Stimulated activated CD8-positive, alpha-beta memory T cell treated with anti-CD3 and anti-CD28 coated beads, Interleukin-12 subunit alpha, Interleukin-12 subunit beta, amount 100 ng/mL, for 24 hours (primary cell): ENCODE measurements around the gene SCAMP2.
"Not testable (repeated sequence)": the region's sequence is repeated elsewhere in the genome, so short reads cannot be mapped to it uniquely, and the experiment has no call there.

Experiments
- DNase-seq: peaks from one replicate; pipeline ENCODE4 v3.0.0-alpha.2; 2020; ENCODE audit errors: extremely low read depth

SCAMP2 gene

DNA sequence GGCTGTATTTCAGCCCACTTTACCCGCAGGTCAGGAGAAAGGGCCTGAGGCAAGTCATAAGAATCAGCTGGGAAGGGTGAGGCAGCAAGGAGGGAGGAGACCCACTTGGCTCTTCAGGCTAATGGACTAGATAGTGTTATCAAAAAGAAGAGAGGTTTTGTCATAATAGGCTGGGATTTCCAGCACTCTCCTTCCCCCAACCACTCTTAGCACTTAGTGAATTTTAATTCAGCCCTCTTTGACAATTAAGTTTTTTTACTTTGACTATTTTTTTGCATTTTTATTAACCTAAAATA lies 17.4 kb upstream of the SCAMP2 start:
- no peak for DNase-seq

DNA sequence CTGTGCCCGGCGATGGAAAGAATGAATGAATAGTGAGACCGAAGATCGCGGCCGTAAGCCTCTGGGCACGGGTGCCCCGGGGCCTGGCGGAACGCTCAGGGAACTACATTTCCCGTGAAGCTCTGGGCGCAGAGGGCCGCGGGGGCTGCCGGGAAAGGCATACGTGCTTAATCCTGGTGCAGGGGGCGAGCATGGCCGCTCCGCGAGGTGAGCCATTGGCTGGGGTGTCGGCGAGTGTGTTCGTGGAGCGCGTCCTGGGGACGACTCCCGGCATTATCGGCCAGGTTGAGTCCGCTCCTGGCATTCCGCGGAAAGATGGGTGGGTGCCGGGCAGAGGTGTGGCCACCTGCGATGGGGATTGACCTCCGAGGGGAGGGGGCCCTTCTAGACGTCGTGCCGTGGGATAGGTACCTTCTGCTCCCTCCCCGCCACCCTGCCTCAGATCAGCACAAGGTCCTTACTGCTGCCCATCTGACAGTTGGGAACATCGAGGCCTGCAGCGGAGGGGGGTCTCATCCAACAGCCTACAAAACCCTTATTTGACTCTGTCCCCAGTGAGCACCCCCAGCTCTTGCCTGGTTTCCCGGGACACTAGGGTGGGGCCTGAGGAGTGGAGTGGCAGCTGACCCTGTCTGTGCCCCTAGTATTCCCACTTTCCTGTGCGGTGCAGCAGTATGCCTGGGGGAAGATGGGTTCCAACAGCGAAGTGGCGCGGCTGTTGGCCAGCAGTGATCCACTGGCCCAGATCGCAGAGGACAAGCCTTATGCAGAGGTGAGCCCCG lies 16.9 kb upstream of the SCAMP2 start, which contains the start of gene MPI:
TSS of gene MPI (plus strand) at position 160 of the 782 bp plus-strand sequence. CDS start at position 192, 32 bp downstream.
- DNase-seq = peak; percentile 67

DNA sequence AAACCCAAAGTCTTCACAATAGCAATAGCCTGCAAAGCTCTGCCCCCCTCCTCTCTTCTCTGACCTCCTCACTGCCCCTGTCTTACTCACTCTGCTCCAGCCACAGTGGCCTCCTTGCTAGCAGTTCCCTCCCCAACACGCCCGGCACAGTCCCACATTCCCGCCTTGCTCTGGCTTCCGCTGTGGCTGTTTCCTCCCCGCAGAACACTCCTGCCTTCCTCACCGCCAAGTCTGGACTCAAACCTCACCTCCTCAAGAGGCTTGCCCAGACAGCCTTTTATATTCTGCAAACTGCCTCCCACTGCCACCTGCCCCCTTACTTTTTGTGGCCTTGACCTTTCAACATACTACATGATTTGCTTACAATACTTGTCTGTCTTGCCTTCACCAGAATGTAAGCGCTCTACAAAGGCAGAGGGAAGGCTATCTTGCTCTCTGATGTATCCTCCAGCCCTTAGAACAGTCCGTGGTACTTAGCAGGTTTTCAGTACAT lies 16.3 kb upstream of the SCAMP2 start:
- no peak for DNase-seq

DNA sequence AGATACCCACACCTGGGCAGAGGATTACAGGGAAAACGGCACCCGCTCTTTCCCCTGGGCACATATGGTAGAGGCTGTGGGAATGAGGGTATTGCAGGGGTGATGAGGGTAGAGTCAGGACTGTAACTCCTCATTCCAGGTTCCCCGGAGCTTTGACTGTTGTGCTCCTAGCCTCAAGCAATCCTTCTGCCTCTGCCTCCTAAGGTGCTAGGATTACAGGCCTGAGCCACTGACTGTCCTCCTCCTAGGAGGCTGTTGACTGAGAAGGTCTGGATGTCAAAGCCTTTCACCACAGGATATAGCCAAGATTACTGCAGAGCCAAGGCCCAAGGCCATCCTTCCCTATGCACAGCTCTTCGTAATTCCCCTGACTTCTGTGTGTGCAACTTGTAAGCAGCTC lies 15.6 kb upstream of the SCAMP2 start:
- no peak for DNase-seq

DNA sequence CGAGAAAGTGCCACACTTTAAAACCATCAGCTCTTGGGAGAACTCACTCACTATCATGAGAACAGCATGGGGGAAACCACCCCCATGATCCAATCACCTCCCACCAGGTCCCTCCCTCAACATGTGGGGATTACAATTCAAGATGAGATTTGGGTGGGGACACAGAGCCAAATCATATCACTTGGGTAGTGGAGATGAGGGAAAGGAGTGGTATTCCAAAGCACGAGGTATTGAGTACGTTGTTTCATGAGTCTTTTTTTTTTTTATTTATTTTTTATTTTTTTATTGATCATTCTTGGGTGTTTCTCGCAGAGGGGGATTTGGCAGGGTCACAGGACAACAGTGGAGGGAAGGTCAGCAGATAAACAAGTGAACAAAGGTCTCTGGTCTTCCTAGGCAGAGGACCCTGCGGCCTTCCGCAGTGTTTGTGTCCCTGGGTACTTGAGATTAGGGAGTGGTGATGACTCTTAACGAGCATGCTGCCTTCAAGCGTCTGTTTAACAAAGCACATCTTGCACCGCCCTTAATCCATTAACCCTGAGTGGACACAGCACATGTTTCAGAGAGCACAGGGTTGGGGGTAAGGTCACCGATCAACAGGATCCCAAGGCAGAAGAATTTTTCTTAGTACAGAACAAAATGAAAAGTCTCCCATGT lies 14.5 kb upstream of the SCAMP2 start:
- DNase-seq = not testable (repeated sequence)

DNA sequence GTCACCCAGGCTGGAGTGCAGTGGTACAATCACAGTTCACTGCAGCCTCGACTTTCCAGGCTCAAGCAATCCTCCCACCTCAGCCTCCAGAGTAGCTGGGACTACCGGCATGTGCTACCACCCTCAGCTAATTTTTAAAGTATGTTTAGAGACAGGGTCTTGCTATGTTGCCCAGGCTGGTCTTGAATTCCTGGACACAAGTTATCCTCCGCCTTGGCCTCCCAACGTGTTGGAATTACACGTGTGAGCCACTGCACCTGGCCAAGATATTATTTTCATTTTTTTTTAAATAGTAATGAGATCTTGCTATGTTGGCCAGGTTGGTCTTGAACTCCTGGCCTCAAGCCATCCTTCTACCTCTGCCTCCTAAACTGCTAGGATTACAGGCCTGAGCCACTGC lies 12.3 kb upstream of the SCAMP2 start:
- DNase-seq = no peak

DNA sequence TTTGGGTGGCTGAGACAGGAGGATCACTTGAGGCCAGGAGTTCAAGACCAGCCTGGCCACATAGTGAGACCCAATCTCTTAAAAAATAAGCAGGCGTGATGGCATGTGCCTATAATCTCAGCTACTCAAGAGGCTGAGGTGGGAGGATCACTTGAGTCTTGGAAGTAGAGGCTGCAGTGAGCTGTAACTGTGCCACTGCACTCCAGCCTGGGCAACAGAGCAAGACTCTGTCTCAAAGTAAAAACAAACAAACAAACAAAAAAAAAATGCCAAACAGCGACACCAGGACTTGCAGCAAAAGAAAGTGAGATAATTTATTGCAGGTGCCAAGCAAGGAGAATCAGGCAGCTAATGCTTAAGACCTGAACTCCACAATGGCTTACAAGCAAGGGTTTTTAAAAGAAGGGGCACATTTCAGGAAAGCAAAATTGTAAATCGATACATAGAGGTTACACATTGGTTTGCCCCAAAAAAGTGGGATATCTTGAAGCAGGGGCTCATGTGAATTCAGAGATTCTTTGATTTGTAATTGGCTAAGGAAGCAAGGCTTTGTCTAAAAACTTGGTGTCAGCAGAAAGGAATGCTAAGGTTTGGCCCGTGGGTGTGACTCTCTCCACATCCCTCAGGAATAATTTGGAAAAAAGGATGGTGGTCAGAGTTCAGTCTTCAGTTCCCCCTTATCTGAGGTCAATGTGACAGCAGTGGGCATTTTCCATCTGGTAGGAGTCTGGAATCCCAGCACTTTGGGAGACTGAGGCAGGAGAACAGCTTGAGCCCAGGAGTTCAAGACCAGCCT lies 11.5 kb upstream of the SCAMP2 start:
- DNase-seq = no peak

DNA sequence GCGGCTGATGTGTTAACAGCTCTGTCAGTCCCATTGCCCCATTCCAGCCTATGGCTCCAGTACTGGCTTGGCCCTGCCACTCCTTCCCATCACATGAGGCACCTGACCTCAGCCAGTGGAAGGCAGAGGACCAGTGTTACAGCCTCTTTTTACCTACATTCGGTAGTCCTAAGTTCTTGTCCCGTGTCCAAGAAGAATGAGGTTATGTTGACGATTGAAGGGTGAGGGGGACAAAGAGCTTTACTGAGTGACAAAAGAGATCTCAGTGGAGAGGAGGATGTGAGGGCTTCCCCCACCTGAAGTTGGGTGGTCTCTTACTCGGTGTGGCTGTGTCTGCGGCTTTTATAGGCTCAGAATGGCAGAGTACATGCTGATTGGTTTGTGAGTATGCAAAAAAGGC lies 9.4 kb upstream of the SCAMP2 start:
- DNase-seq = no peak

DNA sequence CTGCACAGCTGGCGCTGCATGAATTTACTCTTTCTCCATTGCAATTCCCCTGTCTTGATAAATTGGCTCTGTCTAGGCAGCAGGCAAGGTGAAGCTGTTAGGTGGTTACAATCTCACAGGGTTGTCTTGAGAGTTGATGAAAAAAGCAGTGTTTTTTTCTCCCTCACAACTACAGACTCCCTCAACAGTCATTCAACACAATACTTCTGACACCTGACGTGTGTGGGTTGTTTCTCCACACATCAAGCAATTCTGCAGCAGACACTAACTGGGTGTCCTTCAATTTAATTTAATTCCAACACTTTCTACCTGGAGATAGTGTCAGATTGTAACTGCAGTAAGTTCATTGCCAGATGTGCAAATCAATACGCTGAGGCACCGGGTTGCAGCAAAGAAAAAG lies 5.1 kb upstream of the SCAMP2 start:
- DNase-seq = no peak

DNA sequence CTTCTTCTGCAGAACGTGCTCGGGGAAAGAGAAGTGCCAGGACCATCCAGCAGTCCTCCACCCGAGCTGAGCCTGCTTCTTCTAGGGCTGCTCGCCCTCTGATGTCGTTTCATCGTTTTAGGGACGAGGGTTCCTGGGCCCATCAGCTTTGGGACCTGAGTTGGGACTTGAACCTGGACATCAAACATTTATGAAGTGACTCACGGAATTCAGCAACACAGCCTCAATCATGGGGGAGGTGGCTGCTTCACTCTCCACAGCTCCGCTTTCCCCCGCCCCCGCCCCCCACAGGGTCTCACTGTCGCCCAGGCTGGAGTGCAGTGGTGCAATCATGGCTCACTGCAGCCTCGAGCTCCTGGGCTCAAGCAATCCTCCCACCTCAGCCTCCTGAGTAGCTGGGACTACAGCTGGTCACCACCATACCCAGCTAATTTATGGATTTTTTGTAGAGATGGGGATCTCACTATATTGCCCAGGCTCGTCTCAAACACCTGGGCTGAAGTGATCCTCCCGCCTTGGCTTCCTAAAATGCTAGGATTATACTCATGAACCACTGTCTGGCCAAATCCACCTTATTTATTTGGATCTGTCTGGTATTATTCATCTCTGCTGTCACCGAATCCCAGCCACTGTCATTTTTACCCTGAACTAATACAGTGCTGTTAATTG lies 725 bp upstream of the SCAMP2 start:
- no peak for DNase-seq

DNA sequence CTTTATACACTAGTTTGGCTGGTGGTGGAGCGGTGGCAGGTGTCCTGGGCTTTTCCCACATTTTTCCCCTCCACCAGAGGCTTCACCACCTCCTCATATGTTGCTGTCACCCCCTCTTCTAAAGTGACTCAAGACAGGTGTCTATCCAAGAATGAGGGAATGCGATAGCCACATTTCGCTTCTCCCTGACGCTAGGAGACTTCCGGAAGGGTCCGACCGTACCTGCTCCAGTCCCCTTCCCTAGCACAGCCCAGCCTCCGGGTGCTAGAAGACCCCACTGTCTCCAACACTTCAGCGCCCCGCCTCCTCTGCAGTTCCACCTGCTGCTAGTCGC lies 496 bp downstream of the SCAMP2 start:
- no peak for DNase-seq

DNA sequence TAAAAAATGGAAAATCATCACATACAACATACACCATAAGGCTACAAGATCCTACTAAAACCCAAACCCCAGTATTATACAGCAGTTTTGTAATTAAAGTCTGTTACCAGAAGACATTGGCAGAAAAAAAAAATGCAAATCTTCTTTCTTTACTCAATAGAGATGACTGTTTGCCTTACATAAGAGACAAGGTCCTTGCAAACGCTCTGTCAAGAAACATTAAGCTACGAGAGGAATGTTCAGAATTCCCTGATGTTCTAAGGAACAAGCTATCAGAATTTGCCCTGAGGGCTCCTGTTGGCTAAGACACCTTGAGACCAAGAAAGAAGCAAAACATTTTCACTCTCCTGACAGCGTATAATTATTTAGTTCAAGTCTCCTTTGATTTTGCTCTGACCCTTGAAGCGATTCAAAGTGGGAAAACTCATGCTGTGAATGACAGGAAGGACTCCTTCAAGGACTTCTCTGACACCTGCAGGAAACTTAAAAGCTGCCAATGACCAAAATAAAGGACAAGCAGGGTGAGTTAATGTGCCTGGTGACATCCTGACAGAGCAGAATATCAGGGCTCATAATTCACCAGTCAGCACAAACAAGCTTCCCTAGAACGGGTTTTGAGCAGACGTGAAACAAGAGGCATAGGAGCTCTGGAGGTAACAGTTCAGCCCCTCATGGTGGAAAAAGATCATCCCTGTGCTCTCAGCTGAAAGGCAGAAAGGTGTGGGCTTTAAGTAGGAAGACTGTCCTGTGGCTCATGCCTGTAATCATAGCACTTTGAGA lies 2.5 kb downstream of the SCAMP2 start:
- DNase-seq = no peak

DNA sequence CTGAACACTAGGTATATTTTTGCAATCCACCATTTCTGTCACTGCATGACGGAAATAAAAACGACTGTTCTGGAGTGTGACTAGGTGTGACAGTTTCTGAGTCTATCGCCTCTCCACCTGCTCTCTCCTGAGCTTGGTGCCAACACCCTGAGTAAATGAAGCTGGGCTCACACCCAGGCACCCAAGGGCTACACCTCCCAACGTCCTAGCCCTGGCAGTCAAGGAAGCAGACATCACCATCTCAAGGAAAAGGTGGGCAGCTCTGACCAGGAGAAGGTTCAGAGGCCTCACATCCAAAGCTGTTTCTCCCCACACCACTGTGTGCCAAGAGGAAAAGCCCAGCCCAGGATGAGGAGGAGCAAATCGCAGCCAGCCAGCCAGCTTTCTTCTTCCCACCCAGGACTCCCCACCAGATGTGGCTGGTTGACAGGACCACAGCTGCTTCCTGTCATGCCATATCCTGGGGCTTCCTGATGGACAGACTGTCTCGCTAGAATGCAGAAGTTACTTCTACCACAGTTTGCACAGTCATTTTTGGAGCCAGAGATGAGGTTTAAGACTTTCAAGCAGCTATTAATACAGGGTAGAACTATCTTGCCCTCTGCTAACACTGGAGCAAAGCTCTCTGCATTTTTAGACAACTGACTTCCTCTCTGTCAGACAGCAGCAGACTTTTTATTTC lies 3.3 kb downstream of the SCAMP2 start:
- DNase-seq = no peak

DNA sequence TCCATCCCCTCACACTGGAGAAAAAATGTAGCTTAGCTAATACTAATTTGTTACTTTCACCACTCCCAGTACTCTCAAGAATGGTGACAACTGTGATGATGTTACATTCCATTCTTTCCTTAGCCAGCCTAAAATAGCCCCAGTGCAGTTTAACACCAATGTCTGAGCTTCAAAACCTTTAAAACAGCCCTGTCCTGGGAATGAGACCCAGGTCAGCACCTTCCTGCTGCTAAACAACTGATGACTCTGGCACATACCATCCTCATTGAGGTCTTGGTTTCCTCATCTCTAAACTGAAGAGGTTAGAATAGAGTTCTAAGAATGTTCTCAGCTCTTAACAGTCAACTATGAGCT lies 3.8 kb downstream of the SCAMP2 start:
- DNase-seq = no peak

DNA sequence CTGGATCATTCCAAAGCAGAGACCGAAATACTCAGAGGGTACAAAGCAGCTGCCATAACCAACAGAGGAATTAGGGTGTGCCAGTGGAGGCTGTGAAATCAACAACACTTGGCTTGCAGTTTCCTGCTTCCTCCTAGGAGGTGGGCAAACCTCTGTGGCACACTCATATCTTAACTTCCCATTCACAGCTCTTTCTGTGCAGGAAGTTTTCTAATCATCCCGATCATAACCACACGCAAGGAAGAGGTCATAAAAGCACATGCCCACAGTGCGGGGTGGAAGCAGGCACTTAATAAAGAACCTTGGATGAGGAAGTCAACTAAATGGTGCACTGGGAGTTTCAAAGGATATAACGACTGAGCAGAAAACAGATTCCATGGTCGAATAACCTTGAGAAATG lies 5.1 kb downstream of the SCAMP2 start:
- no peak for DNase-seq

DNA sequence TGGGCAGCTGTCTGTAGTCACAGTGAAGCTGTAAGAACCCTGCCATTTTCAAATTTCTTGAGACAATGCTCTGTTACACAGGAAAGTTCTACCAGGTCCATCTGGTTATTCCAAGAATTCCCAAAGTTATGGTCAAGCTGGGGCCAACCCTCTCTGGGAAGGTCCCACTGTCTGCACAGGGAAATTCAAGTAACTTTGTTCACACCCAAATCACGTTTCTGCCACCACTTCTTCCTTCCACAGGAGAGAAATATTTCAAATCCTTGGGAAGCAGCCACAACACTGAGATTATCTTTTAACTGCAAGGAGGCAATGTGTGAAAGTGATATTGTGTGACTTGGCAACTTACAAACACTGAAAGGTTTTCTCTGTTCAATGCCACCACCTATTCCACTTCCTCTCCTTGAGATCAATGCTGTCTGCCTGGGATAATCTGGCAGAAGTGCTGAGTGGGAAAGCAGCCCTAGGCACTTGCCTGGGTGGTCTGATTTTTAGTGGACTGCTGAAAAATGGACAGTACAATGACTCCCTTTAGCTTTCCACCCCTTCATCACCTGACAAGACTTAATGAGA lies 5.6 kb downstream of the SCAMP2 start:
- DNase-seq = no peak

DNA sequence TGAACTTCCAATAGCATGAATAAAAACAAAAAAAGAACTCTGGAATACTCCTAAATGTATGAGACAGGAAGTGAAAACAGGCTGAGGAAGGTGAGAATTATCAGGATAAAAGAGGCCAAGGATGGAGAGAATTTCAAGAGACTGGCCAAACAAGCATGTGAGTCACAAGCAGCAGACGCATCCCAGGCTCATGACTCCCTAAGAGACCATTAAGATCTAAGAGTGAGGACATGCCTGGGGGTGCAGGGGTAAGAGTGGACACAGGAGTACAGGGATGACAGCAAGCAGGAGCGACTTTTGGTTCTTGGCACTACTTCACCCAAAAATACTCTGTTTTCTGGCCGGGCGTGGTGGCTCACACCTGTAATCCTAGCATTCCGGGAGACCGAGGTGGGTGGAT lies 7.1 kb downstream of the SCAMP2 start:
- no peak for DNase-seq

DNA sequence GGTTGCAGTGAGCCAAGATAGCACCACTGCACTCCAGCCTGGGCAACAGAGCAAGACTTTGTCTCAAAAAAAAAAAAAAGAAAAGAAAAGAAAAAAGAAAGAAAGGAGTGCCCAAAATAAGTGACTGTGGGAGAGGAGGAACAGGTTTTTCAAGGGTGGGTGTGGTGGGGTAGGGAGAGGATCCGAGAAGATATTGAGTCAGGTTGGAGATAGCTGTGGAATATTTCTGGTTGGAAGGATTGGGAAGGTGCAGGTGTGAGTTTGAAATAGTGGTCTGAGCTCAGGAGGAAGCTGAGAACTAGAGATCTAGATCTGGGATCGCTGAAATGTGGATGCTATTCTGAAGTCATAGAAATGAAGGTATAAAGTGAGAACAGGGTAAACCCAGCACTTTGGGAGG lies 7.8 kb downstream of the SCAMP2 start:
- no peak for DNase-seq

DNA sequence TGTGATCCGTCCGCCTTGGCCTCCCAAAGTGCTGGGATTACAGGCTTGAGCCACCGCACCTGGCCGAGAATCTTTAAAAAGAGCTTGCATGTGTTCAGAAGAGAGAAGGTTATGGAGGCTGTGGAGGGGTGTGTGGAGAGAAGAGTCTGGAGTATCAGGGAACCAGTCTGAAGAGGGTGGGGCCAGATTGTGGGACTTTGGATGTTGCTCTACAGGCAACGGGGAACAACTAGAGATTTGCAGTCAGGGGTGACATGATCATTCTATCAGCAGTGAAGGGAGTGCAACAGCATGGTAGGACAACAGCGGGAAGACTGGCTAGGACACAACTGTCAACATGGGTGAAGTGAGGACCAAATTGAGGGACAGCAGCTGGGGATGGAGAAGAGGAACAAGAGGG lies 8.9 kb downstream of the SCAMP2 start:
- DNase-seq = no peak

DNA sequence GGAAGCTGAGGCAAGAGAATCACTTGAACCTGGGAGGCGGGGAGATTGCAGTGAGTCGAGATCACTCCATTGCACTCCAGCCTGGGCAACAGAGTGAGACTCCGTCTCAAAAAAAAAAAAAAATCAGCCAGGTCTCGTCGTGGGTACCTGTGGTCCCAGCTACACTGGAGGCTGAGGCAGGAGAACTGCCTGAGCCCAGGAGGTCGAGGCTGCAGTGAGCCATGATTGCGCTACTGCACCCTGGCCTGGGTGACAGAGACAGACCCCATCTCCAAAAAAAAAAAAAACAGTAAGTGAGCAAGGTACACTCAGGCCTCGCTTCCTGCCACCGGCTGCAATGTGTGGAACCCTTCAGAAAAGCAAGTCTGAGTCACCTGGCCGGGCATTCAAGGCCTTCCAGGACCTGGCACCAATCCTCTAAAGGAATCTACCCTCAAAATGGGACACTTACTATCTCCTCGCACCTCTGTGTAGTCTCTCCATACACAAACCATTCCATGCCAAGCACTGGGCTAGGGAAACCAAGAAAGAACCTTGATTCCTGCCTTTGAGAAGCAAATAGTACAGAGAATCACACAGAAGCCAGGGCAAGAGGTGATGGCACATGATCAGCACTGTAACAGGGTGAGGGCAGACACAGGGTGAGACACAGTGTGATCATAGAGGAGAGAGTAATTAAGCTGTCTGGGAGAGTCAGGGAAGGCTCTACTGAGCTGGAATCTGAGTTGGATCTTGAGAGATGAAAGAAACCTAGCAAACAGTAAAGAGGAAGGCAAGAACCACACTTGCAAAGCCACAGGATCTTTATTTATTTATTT lies 9.7 kb downstream of the SCAMP2 start:
- no peak for DNase-seq
